WTC11 (cell line): ENCODE data around the gene GRM8. TPM values are rescaled to one million over a fixed set of nuclear protein-coding genes. Genes with fewer than 3 reads are reported as not detected.

Experiments
- ATAC-seq: fragments of 200-7000 bp; cut with Tn5 transposase; 2 replicates; pipeline ENCODE4 v1.10.0; 2021; ENCODE audit warnings: mild to moderate bottlenecking, moderate library complexity
- CTCF ChIA-PET: fragments of 300-600 bp; sonication (Branson Sonifier 250); formaldehyde crosslinking; loops from one replicate; lab custom pipeline; 2021; ENCODE audit warnings: antibody characterized with exemption; lab: Charles Lee
- POLR2A ChIA-PET: fragments of 350-600 bp; sonication (Branson Sonifier 250); formaldehyde crosslinking; loops from one replicate; lab custom pipeline; 2021; ENCODE audit warnings: antibody characterized with exemption; lab: Charles Lee
- DNase-seq: peaks from one replicate; pipeline ENCODE4 v3.0.0; 2021; ENCODE audit warnings: low spot score
- H3K27ac Mint-ChIP-seq: 2 replicates; pipeline ENCODE4 v1.8.0; 2021; ENCODE audit warnings: mixed read lengths
- H3K27me3 Mint-ChIP-seq: 2 replicates; pipeline ENCODE4 v1.8.0; 2021; ENCODE audit warnings: low read depth, mild to moderate bottlenecking, moderate library complexity, mixed read lengths
- H3K36me3 Mint-ChIP-seq: 2 replicates; pipeline ENCODE4 v1.8.0; 2021; ENCODE audit warnings: mixed read lengths
- H3K4me1 Mint-ChIP-seq: 2 replicates; pipeline ENCODE4 v1.8.0; 2022; ENCODE audit warnings: mixed read lengths
- H3K4me3 Mint-ChIP-seq: 2 replicates; pipeline ENCODE4 v1.8.0; 2021; ENCODE audit warnings: mild to moderate bottlenecking, moderate library complexity, mixed read lengths
- H3K9me3 Mint-ChIP-seq: 2 replicates; pipeline ENCODE4 v1.8.0; 2021; ENCODE audit warnings: mixed read lengths
- AR ChIP-seq: fragments of 250-450 bp; sonication (Bioruptor Pico); IDR thresholded peaks from 2 replicates; pipeline ENCODE4 v1.9.0; 2021; ENCODE audit warnings: mild to moderate bottlenecking
- ATF1 ChIP-seq: sonication (generic); formaldehyde crosslinking; IDR thresholded peaks from 2 replicates; pipeline ENCODE4 v1.8.1; 2023; ENCODE audit warnings: mild to moderate bottlenecking, moderate library complexity, missing genetic modification reagents
- E2F1 ChIP-seq: sonication (generic); formaldehyde crosslinking; IDR thresholded peaks from 2 replicates; pipeline ENCODE4 v1.8.0; 2022; ENCODE audit warnings: mild to moderate bottlenecking, missing genetic modification reagents
- E2F4 ChIP-seq: sonication (generic); formaldehyde crosslinking; IDR thresholded peaks from 2 replicates; pipeline ENCODE4 v1.8.1; 2022; ENCODE audit warnings: low read depth, mild to moderate bottlenecking, moderate library complexity, missing genetic modification reagents, borderline replicate concordance
- FOXP1 ChIP-seq: sonication (generic); formaldehyde crosslinking; IDR thresholded peaks from 2 replicates; pipeline ENCODE4 v1.8.0; 2022; ENCODE audit warnings: missing genetic modification reagents, mild to moderate bottlenecking, moderate library complexity, borderline replicate concordance
- JAZF1 ChIP-seq: fragments of 250-450 bp; sonication (Bioruptor Pico); IDR thresholded peaks from 2 replicates; pipeline ENCODE4 v1.9.0; 2021; ENCODE audit warnings: moderate library complexity, mild to moderate bottlenecking, inconsistent platforms
- JUN ChIP-seq: sonication (generic); formaldehyde crosslinking; IDR thresholded peaks from 2 replicates; pipeline ENCODE4 v1.8.0; 2023; ENCODE audit warnings: mild to moderate bottlenecking, missing genetic modification reagents
- MLX ChIP-seq: sonication (generic); formaldehyde crosslinking; IDR thresholded peaks from 2 replicates; pipeline ENCODE4 v1.8.1; 2023; ENCODE audit warnings: mild to moderate bottlenecking, missing genetic modification reagents, moderate library complexity
- NFE2L1 ChIP-seq: sonication (generic); formaldehyde crosslinking; IDR thresholded peaks from 2 replicates; pipeline ENCODE4 v1.8.1; 2023; ENCODE audit warnings: missing genetic modification reagents
- NR2C2 ChIP-seq: sonication (generic); formaldehyde crosslinking; IDR thresholded peaks from 2 replicates; pipeline ENCODE4 v1.8.0; 2022; ENCODE audit warnings: mild to moderate bottlenecking, missing genetic modification reagents
- PRRX2 ChIP-seq: fragments of 250-450 bp; sonication (Bioruptor Pico); IDR thresholded peaks from 2 replicates; pipeline ENCODE4 v1.8.0; 2021; ENCODE audit warnings: mild to moderate bottlenecking
- USF1 ChIP-seq: sonication (generic); formaldehyde crosslinking; IDR thresholded peaks from 2 replicates; pipeline ENCODE4 v1.8.0; 2022; ENCODE audit warnings: mild to moderate bottlenecking, missing genetic modification reagents
- ZNF121 ChIP-seq: sonication (generic); formaldehyde crosslinking; IDR thresholded peaks from 2 replicates; pipeline ENCODE4 v1.8.0; 2023; ENCODE audit warnings: missing genetic modification reagents
- ZNF317 ChIP-seq: sonication (generic); formaldehyde crosslinking; IDR thresholded peaks from 2 replicates; pipeline ENCODE4 v1.8.1; 2023; ENCODE audit warnings: low read depth, mild to moderate bottlenecking, moderate library complexity, missing genetic modification reagents, borderline replicate concordance
- total RNA-seq: library from RNA; stranded (reverse); gene quantifications from 3 replicates; pipeline ENCODE4 v1.2.3, GENCODE V29; 2021
- TF ChIP-seq, protein P1 (sequence below): sonication (generic); formaldehyde crosslinking; IDR thresholded peaks from 2 replicates; pipeline ENCODE4 v1.8.1; 2022; ENCODE audit warnings: mild to moderate bottlenecking, missing genetic modification reagents, moderate library complexity, borderline replicate concordance
- TF ChIP-seq, protein P2 (sequence below): fragments of 250-450 bp; sonication (Bioruptor Pico); conservative IDR thresholded peaks from 2 replicates; pipeline ENCODE4 v1.9.0; 2021; ENCODE audit warnings: mild to moderate bottlenecking
- TF ChIP-seq, protein P3 (sequence below): fragments of 200-600 bp; IDR thresholded peaks from 2 replicates; pipeline ENCODE4 v1.8.0; 2022; ENCODE audit warnings: antibody characterized with exemption

Gene GRM8
- total RNA-seq, 1 experiment from 2014 or later: 2.3 TPM

GRCh38 chr7:126493801-126494200 is 758.9 kb downstream of the GRM8 start:
- ChIA-PET POLR2A (interaction anchor here (0.6 kb wide), 1 partner anchor 1680 kb away, joined by 5 read pairs; no protein-coding TSS in a partner anchor), CTCF (no interaction called here)
- Mint-ChIP-seq H3K9me3 (no peaks in the 10 kb centered on the region), H3K4me1 (peaks cover 7% of the 10 kb centered on the region), H3K27me3 (no peaks in the 10 kb centered on the region), H3K36me3 (no peaks in the 10 kb centered on the region), H3K27ac (no peak overlapping the region), H3K4me3 (no peak overlapping the region)
- TF ChIP-seq FOXP1 (no peak), USF1 (CRISPR knock-in tag) (no peak), ATF1 (CRISPR knock-in tag) (no peak), ZNF317 (CRISPR knock-in tag) (no peak), AR (CRISPR knock-in tag) (no peak), E2F4 (no peak), JAZF1 (no peak), PRRX2 (CRISPR knock-in tag) (no peak), JUN (CRISPR knock-in tag) (no peak), NR2C2 (CRISPR knock-in tag) (no peak), MLX (CRISPR knock-in tag) (no peak), NFE2L1 (no peak), E2F1 (CRISPR knock-in tag) (no peak), ZNF121 (CRISPR knock-in tag) (no peak)
- TF ChIP-seq, protein P1, sequence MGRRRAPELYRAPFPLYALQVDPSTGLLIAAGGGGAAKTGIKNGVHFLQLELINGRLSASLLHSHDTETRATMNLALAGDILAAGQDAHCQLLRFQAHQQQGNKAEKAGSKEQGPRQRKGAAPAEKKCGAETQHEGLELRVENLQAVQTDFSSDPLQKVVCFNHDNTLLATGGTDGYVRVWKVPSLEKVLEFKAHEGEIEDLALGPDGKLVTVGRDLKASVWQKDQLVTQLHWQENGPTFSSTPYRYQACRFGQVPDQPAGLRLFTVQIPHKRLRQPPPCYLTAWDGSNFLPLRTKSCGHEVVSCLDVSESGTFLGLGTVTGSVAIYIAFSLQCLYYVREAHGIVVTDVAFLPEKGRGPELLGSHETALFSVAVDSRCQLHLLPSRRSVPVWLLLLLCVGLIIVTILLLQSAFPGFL: no peak
- TF ChIP-seq, protein P2, sequence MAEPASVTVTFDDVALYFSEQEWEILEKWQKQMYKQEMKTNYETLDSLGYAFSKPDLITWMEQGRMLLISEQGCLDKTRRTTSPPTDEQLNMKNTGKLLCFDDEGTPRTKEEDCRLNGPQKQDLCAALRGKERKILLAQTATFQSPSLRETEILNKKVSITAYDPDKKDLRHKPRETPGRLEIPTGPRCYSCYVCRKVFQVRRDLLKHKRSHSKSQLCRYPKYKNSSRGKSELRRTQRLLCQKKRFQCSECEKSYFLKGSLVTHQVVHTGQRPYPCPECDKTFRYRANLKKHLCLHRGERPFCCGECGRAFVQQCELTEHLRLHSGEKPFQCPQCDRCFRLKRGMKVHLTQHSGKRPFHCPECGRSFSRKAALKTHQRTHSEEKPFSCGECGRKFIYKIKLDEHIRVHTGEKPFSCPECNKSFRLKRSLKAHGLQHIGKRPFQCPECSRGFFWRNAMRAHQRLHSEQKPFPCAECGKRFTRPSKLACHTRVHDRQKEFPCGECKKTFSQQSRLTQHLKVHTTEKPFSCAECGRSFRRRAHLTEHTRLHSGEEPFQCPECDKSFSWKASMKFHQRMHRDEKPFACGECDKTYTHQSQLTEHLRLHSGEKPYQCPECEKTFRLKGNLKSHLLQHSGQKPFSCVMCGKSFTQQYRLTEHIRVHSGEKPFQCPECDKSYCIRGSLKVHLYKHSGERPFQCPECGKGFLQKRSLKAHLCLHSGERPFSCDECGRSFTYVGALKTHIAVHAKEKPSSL (CRISPR knock-in tag): no peak
- TF ChIP-seq, protein P3, sequence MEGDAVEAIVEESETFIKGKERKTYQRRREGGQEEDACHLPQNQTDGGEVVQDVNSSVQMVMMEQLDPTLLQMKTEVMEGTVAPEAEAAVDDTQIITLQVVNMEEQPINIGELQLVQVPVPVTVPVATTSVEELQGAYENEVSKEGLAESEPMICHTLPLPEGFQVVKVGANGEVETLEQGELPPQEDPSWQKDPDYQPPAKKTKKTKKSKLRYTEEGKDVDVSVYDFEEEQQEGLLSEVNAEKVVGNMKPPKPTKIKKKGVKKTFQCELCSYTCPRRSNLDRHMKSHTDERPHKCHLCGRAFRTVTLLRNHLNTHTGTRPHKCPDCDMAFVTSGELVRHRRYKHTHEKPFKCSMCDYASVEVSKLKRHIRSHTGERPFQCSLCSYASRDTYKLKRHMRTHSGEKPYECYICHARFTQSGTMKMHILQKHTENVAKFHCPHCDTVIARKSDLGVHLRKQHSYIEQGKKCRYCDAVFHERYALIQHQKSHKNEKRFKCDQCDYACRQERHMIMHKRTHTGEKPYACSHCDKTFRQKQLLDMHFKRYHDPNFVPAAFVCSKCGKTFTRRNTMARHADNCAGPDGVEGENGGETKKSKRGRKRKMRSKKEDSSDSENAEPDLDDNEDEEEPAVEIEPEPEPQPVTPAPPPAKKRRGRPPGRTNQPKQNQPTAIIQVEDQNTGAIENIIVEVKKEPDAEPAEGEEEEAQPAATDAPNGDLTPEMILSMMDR: no peak
- ATAC-seq: peak; percentile 32; the same call in 1 of the 2 replicates
- no peak for DNase-seq
